SK-N-DZ (cell line): ENCODE results near the gene APBA2.

Experiments
- DNase-seq: peaks from one replicate; pipeline ENCODE4 v3.0.0-alpha.2; 2015; ENCODE audit warnings: low spot score

APBA2 gene

DNA sequence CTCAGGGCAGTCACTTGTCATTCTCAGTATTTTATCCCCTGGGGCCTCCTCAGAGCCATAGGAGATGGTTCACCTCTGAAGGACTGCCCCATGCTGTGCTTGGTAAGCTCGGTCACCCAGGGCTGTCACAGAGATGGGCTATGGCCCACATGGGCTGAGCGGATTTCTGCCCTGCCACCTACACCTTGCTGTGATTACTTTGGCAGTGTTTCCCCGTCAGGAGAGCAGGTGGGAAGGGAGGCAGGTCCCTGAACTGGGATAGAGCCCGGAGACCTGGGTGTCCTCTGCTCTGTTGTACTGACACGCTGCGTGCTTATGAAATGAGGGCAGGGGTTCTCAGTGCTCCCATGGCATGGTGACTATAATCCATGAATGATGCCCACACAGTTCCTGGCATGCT, 48.9 kb downstream of the APBA2 start:
- no peak for DNase-seq

DNA sequence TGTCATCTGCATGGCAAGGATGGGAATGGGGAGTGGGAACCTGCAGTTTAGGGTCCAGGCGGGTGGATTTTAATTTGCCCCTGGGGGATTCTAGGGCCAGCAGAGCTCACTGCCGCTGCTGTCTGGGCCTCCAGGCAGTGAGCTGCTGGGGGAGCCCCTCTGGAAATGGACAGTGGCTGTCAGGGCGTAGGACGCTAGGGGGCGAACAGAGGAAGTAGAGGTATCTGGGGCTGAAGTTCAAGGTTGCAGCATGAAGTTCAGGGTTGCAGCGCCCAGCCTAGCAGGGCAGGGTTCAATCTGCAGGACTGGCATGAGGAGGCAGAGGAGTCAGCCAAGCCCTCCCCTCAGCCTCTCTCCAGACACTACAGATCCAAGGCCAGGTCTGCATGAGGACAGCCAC, 49.5 kb downstream of the APBA2 start:
- peak; percentile 41 for DNase-seq

DNA sequence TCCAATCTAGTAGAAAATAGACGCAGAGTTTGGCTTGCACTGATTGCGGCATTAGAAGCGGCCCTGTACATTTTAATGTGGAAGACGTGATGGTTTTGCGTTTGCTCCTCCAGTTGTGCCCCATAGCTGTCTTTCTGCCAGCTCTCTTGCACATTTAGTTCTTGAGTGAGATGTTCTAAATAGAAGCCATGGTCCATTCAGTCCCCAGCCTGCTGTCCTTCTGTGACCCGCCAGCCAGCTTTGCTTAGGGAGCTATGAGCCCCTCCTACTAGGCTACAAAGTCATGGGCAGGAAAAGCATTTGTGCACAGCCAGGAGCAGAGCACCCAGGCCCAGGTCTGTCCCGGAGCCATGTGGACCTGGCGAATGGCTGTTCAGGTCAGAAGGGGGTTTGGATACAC, 50.3 kb downstream of the APBA2 start:
- no peak for DNase-seq

DNA sequence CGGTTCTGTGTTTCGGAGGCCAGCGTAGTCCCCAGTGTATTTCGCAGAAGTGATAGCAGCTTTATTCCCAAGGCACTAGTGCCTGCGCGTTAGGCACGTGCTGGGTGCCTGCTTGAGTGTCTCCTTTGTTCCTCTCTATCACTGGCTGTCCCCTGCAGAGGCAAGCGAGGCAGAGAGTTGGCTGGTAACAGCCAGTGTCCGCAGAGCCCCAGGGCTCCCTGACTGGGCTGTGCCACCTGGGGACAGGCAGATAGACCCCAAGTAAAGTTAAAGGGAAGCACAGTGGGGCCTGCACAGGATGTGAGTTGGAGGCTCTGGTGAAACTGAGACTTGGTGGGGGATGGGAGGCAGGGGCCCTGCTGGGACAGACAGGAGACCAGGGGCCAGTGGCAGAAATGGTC, 50.7 kb downstream of the APBA2 start:
- no peak for DNase-seq

DNA sequence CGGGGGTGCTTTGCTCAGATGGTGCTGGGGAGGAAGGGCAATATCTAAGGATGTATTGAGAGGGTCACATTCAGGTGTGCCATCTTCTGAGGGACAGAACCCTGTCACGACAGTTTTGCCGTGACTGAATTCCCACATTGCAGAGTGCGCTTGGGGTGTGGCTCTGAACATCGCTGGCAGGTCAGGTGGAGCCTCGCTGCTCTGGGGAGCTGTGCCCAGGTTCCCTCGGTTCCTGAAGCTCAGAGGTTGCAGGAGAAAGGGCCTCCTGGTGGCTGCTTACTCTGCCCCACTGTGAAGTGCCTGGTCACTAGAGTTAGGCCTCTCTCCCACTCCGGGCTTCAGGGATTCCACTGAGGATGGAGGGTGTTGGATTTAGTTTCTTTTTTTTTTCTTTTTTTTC, 51.5 kb downstream of the APBA2 start:
- no peak for DNase-seq

DNA sequence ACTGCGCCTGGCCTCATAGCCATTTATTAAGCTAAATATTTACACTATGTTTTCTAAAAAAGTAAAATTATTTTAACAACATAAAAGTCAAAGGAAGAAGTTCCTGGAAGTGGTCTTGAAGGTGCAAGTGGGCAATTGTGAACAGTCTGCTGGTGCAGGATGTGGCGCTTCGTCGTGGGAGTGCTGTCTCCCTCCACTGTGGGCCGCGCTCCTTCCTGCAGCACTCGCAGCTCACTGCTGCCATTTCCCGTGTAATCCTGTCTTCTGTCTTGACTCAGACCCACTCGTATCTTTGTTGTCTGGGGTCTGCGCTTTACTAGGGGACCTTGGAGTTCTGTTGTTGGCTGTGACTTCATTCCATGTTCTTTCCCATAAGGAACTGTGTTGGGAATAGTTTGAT, 56.3 kb downstream of the APBA2 start:
- DNase-seq: no peak

DNA sequence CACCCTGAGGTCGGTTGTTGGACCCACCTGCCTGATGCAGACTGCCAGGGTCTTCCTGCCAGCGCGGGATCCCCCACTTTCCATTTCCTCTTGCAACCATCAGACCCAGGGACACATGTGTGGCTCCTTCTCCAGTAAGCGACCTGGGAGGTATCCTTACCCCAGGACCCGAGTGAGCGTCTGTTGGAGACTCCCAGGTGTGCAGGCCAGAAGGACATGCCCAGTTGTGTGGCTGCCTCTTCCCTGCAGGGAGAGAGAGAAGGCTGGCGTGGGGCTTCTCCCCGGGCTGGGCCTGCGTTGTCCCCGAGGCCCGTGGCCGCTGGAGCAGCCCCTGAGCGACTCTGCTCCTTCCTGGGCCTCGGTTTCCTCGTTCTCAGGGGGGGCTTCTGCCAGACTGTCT, 56.8 kb downstream of the APBA2 start:
- no peak for DNase-seq

DNA sequence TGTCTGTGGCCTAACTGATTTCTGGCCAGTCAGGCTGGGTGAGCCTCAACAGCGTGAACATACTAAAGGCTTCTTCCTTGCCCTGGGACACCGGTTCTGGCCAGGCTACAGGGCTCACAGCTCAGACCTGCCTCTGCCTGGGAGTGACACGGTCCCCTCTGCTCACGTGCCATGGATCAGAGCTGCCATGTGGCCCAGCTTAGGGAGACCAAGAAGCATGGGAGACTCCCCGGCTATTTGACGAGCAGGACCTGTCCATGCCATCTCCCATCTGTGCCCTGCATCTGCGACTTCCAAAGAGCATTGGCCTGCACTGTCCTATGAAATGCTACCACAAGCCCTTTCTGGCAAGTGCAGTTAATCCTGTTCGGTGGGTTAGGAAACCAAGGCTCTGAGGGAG, 57.4 kb downstream of the APBA2 start:
- no peak for DNase-seq

DNA sequence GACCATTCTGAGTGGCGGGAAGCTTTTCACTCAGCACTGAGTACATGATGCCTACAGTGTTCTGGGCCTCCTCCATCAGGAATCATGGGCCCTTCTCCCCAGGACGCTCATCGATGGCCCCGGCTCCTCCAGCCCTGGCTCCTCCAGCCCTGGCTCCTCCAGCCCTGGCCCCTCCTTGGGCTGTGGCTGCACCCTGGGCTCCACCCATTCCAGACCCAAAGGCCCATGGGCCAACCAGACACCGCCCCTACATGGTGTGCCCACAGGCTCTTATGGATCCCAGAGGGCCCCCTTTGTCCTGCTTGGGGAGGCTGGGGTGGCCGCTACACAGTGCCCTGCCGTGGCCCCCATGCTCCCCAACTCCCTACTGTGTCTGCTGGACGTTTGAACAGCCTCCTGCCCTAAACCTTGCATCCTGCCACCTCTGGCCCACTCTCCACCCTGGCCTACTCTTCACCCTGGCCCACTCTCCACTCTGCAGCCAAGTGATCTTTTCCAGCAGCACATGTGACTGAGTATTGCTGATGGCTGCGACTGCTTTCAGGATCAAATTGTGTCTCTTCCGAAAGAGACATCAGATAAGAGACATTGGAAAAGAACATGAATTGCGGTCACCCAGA, 57.9 kb downstream of the APBA2 start:
- DNase-seq: no peak

DNA sequence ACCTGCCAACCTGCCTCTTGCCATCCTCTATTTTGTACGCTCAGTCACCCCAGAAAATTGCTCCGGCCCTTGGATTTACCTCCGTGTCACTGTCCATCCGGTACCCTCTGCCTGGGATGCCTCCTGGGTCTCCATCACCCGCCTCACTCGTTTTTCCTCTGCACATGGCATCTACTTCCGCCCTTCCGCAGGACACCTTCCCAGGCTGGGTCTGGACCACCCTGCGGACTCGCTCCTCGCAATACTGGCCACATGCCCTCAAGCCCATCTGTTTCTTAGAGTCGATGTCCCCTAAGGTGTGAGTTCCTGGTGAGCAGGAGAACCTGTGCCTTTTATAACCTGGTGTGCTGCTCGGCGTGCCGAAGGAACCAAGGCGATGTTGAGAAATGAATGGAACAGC, 58.5 kb downstream of the APBA2 start:
- no peak for DNase-seq

DNA sequence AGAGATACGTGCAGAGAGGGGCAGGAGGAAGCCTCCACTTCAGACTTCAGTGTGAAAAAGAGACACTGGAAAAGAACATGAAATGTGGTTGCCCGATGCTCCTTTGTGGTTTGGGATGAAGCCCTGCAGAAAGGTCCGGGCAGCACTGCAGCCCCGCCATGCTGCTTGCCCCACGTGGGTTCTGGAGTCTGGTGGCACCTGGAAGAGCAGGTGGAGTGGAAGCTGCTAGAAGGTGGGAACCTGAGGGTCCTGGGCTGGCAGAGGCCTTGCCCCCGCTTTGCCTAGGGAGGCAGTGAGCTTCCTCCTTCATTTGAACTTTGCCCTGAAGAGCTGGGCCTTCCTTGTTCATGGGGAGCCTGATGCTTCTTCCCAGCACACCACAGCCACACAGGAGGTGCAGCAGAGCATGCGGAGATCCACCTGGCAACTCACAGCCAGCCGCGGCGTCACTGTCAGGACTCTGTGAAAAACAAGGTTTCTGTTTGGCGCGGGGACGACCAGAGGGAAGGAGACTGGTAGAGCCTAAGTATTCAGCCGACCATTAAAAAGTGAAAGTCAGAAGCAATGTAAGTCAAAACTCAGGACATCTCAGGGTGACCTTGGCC, 59.0 kb downstream of the APBA2 start:
- no peak for DNase-seq

DNA sequence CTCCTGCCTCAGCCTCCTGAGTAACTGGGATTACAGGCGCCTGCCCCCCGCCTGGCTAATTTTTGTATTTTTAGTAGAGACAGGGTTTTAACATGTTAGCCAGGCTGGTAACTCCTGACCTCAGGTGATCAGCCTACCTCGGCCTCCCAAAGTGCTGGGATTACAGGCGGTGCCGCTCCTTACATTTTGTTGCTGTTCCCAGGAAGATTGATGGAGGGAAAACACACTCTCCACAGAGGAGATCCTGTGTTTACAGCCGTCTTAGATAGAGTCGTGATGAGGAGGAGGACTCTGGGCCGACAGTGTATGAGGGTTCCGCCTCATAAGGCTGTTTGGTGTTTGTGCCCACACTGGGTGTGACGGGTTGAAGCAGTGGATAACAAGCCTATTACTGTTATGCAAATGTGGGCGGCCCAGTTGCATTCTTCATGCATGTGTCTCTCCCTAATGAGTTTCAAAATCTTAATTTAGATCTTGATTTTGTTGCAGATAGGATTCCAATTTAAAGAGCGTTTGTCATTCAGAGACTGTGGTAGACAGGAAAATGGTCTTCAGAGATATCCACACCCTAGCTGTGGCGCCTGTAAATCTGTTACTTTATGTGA, 60.0 kb downstream of the APBA2 start:
- no peak for DNase-seq

DNA sequence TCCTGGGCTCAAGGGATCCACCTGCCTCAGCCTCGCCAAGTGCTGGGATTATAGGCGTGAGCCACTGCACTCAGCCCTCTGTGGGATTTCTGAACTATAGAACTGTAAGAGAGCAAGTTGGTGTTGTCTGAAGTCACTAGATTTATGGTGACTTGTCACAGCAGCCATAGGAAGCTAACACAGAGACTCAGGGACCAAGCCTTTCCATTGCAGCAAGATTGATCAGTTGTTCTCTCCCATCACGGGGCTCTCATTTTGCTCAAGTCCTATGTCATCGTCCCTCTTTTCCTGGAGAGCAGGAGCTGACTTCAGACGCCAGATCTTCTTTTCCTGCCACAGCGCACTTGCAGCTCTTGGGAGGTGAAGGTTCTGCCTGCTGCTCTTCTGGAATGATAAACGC, 61.0 kb downstream of the APBA2 start:
- no peak for DNase-seq

DNA sequence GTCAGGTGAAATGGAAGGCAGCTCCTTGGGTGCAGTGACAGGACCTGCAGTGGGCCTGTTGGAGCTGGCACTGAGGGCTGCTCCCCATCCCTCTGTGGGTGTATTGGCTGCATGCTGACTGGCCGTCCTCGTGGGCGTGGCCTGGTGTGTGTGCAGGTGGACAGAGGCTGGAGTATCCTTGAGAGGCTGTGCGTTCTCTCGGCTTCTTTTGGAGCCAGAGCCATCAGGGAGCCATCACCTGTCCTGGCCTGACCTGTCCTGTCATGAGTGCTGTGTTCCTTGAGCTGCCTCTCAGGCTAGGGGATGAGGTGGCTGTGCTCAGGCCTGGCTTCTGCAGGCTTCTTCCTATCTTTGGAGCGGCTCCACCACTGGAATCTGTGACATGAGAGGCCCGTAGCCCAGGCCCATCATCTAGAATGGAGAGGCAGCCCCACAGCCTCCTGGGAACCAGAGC, 61.5 kb downstream of the APBA2 start:
- no peak for DNase-seq

DNA sequence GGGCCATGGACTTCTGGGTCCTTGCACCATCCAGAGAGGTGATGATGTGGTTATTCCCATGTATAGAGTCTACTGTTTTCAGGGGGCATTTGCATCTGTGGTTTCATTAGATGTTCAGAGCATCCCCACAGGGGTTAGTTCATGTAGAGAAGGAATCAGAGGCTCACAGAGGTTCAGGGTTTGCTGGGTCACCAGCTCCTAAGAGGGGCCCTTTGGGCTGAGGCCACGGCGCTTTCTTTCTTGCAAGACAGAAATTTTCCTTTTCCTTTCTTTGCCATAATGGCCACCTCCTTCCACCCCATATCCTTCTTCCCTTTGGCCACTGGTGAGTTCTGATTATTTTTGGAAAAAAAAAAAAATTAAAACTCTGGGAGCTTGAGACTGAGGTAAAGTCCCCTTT, 62.3 kb downstream of the APBA2 start:
- DNase-seq: no peak

DNA sequence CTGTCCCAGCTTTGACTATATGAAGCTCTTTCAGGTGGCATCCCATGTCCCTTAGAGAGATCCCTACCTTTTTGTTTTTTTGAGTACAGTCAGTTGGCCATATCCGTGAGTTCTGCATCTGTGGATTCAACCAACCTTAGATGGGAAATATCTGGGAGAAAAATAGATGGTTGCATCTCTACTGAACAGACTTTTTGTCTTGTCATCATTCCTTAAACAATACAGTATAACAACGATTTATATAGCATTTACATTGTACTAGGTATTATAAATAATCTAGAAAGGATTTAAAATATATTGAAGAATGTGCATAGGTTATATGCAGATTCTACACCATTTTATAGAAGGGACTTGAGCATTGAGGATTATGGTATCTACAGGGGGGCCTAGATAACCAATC, 65.1 kb downstream of the APBA2 start:
- no peak for DNase-seq

DNA sequence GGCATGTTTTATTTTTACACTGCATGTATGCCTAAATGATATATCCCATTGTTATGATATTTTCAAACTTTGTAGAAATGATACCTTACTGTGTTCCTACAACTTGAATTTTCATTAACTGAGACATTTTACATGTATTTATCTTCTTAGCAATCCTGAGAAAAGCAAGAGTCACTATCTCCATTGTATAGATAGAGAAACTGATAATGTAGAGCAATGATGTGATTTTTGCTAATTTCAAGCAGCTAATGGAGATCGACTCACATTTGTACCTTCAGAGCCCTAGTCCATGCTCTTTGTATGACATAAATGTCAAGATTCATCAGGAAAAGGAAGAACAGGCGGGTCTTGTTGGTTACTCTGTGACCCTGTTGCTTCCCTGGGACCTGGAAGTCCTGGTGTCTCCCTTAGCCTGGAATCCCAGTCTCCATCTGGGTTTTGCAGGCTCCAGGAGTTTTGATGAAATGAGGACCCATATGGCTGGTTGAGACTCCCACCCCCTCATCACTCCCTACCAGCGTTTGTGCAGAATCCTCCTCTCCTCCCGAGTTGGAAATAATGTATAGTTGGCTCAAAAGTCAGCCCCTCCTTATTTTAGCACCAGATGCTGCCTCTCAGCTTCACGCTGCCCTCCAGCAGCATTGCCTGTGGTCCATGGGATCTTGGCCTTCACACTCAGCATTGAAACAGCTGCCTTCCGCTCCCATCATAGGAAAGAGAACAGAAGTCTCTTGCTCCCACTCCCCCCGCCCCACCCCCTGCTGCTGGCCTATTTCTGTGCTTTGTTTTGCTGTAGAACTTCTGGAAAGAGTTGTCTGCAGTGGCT, 67.1 kb downstream of the APBA2 start:
- DNase-seq: peak; percentile 98

DNA sequence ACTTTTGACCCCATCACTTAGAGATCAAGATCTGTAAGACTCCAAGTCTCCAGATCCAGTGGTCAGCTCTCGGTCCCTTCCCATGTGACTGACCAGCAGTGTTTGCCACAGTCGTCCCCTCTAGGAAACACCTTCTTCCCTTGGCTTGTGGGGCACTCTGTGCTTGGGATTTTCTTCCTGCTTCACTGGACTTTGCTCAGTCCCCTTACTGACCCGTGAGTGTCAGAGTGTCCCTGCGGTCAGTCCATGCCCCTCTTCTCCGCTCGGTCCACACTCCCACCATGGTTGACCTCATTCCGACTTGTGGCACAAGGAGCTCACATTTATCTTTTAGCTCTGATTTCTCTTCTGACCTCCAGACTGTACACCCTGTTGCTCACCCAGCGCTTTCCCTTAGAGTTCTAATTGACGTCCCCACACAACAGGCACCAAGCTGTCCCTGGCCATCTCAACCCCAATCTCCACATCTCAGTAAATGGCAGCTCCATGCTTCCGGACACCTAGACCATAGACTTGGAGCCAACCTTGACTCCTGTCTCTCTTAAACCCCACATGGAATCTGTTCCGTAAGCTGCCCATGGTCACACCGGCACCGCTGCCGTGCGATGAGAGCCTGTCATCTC, 67.9 kb downstream of the APBA2 start:
- peak; percentile 23 for DNase-seq

DNA sequence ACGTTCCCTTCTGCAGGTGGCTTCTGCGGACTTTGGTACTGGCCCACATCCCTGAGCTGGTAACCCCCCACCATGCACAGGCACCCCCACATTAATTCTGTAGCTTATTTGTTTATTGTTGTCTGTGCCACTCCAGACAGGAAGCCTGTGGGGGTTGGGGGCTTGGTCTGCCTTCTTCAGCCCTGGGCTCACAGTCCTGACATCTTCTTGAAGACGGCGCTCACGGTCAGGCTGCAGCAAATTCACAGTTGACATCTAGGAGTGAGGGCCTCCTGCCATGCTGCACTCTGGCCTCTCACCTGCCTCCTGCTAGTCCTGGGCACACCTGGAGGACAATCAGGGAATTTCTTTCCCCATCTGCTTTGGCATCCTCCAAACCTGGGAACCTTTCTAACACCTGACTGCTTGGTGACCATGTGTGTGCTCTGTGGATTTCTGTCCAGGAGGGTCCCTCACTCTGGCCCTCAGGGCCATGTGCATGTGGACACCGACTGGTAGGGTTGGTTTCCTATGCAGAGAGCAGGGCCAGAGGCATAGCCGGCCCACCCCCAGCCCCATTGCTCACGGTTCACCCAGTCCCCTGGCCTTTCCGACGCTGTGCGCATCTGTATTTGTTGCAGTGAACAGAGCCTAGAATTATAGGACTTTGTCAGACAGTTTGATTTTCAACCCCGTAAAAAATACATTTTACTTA, 68.8 kb downstream of the APBA2 start:
- no peak for DNase-seq

DNA sequence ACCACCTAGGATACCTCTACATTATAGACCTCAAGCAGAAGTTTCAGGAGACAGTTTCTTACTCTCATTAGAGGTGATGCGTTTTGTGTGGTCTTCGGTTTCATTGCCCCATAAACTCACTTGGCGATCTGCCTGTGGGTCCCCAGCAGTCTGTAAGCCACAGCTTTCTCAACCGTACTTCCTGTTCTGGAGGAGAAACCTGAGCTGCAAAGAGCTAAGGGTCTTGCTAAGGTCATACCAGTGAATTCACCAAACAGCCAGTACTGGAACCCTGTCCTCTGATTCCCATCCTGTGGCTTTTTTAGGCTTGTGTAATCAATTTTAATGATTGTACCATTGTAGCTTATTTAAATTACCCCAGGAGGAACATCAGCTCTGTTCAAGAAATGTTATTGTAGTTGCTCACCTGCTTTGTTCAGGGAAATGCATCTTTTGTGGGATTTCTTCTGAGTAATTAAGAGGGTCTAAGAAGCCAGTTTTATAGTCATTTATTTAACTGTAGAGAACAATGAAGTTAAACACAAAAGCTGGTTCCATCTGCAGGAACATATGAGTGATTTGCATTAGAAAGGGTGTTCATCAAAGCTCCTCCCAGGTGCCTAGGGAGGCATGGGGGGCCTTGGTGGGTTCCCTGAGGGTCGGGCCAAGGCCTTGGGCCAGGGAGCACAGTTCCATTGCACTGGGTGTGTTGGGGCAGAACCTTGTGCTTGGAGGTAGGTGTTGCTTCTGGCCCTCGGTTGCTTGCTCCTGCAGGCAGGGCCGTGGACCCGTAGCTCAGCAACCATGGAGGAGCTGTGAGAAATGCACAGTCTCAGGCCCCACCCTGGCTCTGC, 69.6 kb downstream of the APBA2 start:
- DNase-seq: peak; percentile 42

DNA sequence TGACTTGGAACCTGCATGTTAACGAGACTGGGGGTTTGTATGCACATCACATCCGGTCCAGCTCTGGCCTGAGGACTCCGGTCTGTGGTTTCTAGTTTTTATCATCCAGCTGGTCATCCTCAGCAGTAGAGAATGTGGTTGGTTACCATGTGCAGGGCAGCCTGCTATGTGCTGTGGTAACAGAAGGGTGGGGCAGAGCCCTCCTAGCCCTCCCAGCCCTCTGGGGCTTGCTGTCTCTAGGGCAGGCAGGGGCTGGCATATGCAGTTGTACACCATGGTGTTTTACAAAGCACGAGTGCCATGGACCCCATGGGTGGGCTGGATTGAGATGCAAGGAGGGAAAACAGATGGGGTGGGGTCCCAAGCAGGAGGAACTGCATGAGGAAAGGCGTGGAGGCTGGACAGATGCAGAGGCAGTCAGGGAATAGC, 70.2 kb downstream of the APBA2 start:
- DNase-seq: no peak
